A673 (cell line): ENCODE data around the gene CPN2. TPM values are rescaled to one million over a fixed set of nuclear protein-coding genes. Genes with fewer than 3 reads are reported as not detected.

ENCODE experiments used
- BruUV-seq: library from RNA; stranded (reverse); fragments of 400-500 nt; replicated peaks from 2 replicates; lab custom pipeline; 2021; lab: Mats Ljungman, UMichigan
- CTCF ChIA-PET: fragments of 300-600 bp; sonication (Branson Sonifier 250); formaldehyde crosslinking; loops from one replicate; lab custom pipeline; 2022; ENCODE audit warnings: antibody characterized with exemption; lab: Charles Lee
- POLR2A ChIA-PET: fragments of 300-600 bp; sonication (Branson Sonifier 250); formaldehyde crosslinking; loops from one replicate; lab custom pipeline; 2022; ENCODE audit warnings: antibody characterized with exemption; ENCODE audit not compliant: low non-redundant PET; lab: Charles Lee
- DNase-seq: peaks from one replicate; pipeline ENCODE4 v3.0.0-alpha.2; 2015; ENCODE audit warnings: low spot score
- H3K27ac ChIP-seq: fragments of 200-600 bp; sonication (generic); 2 replicates; pipeline ENCODE4 v1.5.1; 2016; ENCODE audit warnings: mixed run types, low read depth, mild to moderate bottlenecking, mixed read lengths, antibody characterized with exemption, low read length; ENCODE audit not compliant: poor library complexity, severe bottlenecking
- H3K27me3 ChIP-seq: fragments of 200-600 bp; sonication (generic); replicated peaks from 2 replicates; pipeline ENCODE4 v1.6.1; 2017; ENCODE audit warnings: mixed run types, low read depth, mild to moderate bottlenecking, mixed read lengths, antibody characterized with exemption, low read length; ENCODE audit not compliant: insufficient read depth, poor library complexity
- H3K36me3 ChIP-seq: fragments of 200-600 bp; sonication (generic); 2 replicates; pipeline ENCODE4 v1.6.1; 2016; ENCODE audit warnings: mixed run types, mild to moderate bottlenecking, mixed read lengths, antibody characterized with exemption, low read length; ENCODE audit not compliant: insufficient read depth, poor library complexity, severe bottlenecking
- H3K4me1 ChIP-seq: fragments of 200-600 bp; sonication (generic); 2 replicates; pipeline ENCODE4 v1.6.1; 2017; ENCODE audit warnings: mixed run types, mild to moderate bottlenecking, mixed read lengths, antibody characterized with exemption, low read length; ENCODE audit not compliant: insufficient read depth, poor library complexity, severe bottlenecking
- H3K4me3 ChIP-seq: fragments of 200-600 bp; sonication (generic); 2 replicates; pipeline ENCODE4 v1.5.1; 2016; ENCODE audit warnings: low read depth, mixed run types, mild to moderate bottlenecking, mixed read lengths, low read length; ENCODE audit not compliant: poor library complexity, severe bottlenecking
- H3K9me3 ChIP-seq: fragments of 200-600 bp; sonication (generic); 2 replicates; pipeline ENCODE4 v1.6.1; 2016; ENCODE audit warnings: mixed run types, low read depth, mild to moderate bottlenecking, mixed read lengths, antibody characterized with exemption, low read length; ENCODE audit not compliant: poor library complexity, severe bottlenecking
- EZH2 ChIP-seq: fragments of 200-600 bp; sonication (generic); IDR thresholded peaks from 2 replicates; pipeline ENCODE4 v1.6.1; 2017; ENCODE audit warnings: borderline replicate concordance, low read depth, mild to moderate bottlenecking, mixed read lengths, antibody characterized with exemption, low read length; ENCODE audit not compliant: poor library complexity, severe bottlenecking
- intact Hi-C: fragments of 100-400 bp; cut with micrococcal nuclease; formaldehyde crosslinking; loops from one replicate; pipeline ENCODE4 v1.10.0; 2022; ENCODE audit not compliant: unreplicated experiment
- total RNA-seq: library from RNA; stranded (reverse); gene quantifications from 2 replicates; pipeline ENCODE4 v1.2.3, GENCODE V29; 2021
- TF ChIP-seq, protein P1 (sequence below): fragments of 300-800, 200-600 bp; sonication (generic); conservative IDR thresholded peaks from 2 replicates; pipeline ENCODE4 v1.5.1; 2017; ENCODE audit warnings: low read depth, mild to moderate bottlenecking, antibody characterized with exemption, low read length, moderate library complexity, mixed read lengths

CPN2 gene
- total RNA-seq, 1 experiment from 2014 or later = not detected

DNA sequence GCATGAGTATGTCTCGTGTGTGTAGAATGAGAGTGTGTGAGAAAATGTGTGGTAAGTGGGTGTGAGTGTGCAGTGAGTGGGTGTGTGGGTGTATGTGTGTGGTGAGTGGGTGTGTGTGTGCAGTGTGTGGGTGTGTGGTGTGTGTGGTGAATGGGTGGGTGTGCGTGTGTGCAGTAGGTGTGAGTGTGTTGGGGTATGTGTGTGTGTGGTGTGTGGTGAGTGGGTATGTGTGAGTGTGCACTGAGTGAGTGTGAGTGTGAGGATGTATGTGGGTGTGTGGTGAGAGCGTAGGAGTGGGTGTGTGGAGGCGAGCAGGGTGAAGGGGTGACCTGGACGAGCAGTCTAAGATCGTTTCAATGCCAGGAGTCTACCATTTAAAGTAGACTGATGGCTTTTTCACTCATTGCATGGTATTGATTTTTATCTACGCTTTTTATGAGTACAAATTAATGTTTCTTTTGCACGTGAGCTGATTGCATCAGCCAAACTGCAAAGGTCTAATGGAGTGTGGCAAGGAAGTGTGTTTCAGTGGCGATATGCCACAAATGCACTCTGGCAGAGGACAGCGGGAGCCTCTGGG is 1.6 kb upstream of the CPN2 start:
- intact Hi-C loops = no loop called here
- Histone ChIP-seq H3K27ac (no peak overlapping the region), H3K9me3 (no peaks in the 10 kb centered on the region), H3K4me1 (peaks cover 17% of the 10 kb centered on the region), H3K4me3 (no peak overlapping the region), H3K27me3 (no peaks in the 10 kb centered on the region), H3K36me3 (no peaks in the 10 kb centered on the region)
- DNase-seq = no peak
- CTCF ChIA-PET = no interaction called here
- POLR2A ChIA-PET = no interaction called here
- BruUV-seq = no TSS peak
- TF ChIP-seq EZH2 = no peak
- TF ChIP-seq, protein P1, sequence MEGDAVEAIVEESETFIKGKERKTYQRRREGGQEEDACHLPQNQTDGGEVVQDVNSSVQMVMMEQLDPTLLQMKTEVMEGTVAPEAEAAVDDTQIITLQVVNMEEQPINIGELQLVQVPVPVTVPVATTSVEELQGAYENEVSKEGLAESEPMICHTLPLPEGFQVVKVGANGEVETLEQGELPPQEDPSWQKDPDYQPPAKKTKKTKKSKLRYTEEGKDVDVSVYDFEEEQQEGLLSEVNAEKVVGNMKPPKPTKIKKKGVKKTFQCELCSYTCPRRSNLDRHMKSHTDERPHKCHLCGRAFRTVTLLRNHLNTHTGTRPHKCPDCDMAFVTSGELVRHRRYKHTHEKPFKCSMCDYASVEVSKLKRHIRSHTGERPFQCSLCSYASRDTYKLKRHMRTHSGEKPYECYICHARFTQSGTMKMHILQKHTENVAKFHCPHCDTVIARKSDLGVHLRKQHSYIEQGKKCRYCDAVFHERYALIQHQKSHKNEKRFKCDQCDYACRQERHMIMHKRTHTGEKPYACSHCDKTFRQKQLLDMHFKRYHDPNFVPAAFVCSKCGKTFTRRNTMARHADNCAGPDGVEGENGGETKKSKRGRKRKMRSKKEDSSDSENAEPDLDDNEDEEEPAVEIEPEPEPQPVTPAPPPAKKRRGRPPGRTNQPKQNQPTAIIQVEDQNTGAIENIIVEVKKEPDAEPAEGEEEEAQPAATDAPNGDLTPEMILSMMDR = no peak

DNA sequence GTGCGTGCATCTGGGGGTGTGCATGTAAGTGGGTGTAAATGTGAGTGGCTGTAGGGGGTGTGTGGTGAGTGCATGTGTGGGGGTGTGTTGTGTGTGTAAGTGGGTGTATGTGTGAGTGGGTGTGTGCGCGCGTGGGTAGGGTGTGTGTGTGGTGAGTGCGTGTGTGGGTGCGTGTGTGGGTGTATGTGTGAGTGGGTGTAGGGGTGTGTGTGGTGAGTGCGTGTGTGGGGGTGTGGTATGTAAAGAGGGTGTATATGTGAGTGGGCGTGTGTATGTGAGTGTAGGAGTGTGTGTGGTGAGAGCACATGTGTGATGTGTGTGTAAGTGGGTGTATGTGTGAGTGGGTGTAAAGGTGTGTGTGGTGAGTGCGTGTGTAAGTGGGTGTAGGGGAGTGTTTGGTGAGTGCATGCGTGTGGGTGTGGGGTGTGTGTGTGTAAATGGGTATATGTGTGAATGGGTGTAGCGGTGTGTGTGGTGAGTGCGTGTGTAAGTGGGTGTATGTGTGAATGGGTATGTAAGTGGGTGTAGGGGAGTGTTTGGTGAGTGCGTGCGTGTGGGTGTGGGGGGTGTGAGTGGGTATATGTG is 916 bp upstream of the CPN2 start:
- Histone ChIP-seq H3K4me3 (no peak overlapping the region), H3K36me3 (no peaks in the 10 kb centered on the region), H3K4me1 (peaks cover 17% of the 10 kb centered on the region), H3K9me3 (no peaks in the 10 kb centered on the region), H3K27ac (peak overlapping the region; percentile 72), H3K27me3 (no peaks in the 10 kb centered on the region)
- CTCF ChIA-PET = no interaction called here
- POLR2A ChIA-PET = no interaction called here
- TF ChIP-seq, protein P1 = no peak
- TF ChIP-seq EZH2 = no peak
- intact Hi-C loops = no loop called here
- no peak for DNase-seq
- BruUV-seq = no TSS peak

DNA sequence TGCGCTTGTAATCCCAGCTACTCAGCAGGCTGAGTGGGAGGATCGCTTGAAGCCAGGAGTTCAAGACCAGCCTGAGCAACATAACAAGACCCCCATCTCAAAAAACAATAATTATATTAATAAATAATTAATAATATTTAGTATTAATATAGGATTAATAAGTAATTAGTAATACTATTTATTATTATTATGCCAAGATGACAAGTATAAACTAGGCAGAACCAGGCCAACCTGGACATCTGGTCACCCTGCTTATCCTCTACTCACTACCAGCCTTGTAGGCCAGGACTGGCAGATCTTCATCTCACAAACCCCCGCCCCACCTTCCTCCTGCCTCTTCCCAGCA is 429 bp downstream of the CPN2 start:
- Histone ChIP-seq H3K4me3 (no peak overlapping the region), H3K27me3 (no peaks in the 10 kb centered on the region), H3K27ac (peak overlapping the region; percentile 72), H3K4me1 (peaks cover 17% of the 10 kb centered on the region), H3K36me3 (no peaks in the 10 kb centered on the region), H3K9me3 (no peaks in the 10 kb centered on the region)
- DNase-seq = no peak
- BruUV-seq = no TSS peak
- POLR2A ChIA-PET = no interaction called here
- intact Hi-C loops = no loop called here
- TF ChIP-seq EZH2 = no peak
- TF ChIP-seq, protein P1 = no peak
- CTCF ChIA-PET = interaction anchor here (0.6 to 2.0 kb wide), 3 partner anchors 17 to 646 kb away, joined by 3 to 9 read pairs (median 3); no protein-coding TSS in a partner anchor
